ENCODE results near the gene TMEM178A.
"Not testable (repeated sequence)": the region's sequence is repeated elsewhere in the genome, so short reads cannot be mapped to it uniquely, and the experiment has no call there.

Gene TMEM178A

GRCh38 chr2:39715822-39716221 is 50.1 kb downstream of the TMEM178A start:
- DNase-seq (ENCODE audit: low read depth) = no peak

GRCh38 chr2:39717067-39717466 is 51.4 kb downstream of the TMEM178A start:
- no peak for DNase-seq (ENCODE audit: low read depth)

- no peak for DNase-seq (ENCODE audit: low read depth)
Observed at GRCh38 chr2:39718483-39718882, 52.8 kb downstream of the TMEM178A start.

- no peak for DNase-seq (ENCODE audit: low read depth)
Observed at GRCh38 chr2:39719317-39719716, 53.6 kb downstream of the TMEM178A start.

GRCh38 chr2:39720970-39721369 is 55.3 kb downstream of the TMEM178A start:
- no peak for DNase-seq (ENCODE audit: low read depth)

GRCh38 chr2:39723497-39723896 is 57.8 kb downstream of the TMEM178A start:
- DNase-seq (ENCODE audit: low read depth) = no peak

- no peak for DNase-seq (ENCODE audit: low read depth)
Observed at GRCh38 chr2:39723946-39724827, 58.5 kb downstream of the TMEM178A start.

GRCh38 chr2:39724828-39725144 is 59.1 kb downstream of the TMEM178A start:
- DNase-seq (ENCODE audit: low read depth) = no peak

GRCh38 chr2:39725401-39725800 is 59.7 kb downstream of the TMEM178A start:
- DNase-seq (ENCODE audit: low read depth) = no peak

GRCh38 chr2:39728085-39728484 is 62.4 kb downstream of the TMEM178A start:
- not testable (repeated sequence) for DNase-seq (ENCODE audit: low read depth)

- DNase-seq (ENCODE audit: low read depth) = no peak
Observed at GRCh38 chr2:39728941-39729351, 63.2 kb downstream of the TMEM178A start.

GRCh38 chr2:39730276-39730675 is 64.6 kb downstream of the TMEM178A start:
- no peak for DNase-seq (ENCODE audit: low read depth)

GRCh38 chr2:39730685-39731302 is 65.1 kb downstream of the TMEM178A start:
- DNase-seq (ENCODE audit: low read depth) = no peak

GRCh38 chr2:39731546-39731945 is 65.8 kb downstream of the TMEM178A start:
- DNase-seq (ENCODE audit: low read depth) = no peak

- no peak for DNase-seq (ENCODE audit: low read depth)
Observed at GRCh38 chr2:39732482-39732881, 66.8 kb downstream of the TMEM178A start.

GRCh38 chr2:39733070-39733674 is 67.5 kb downstream of the TMEM178A start:
- no peak for DNase-seq (ENCODE audit: low read depth)

GRCh38 chr2:39734445-39734844 is 68.7 kb downstream of the TMEM178A start:
- no peak for DNase-seq (ENCODE audit: low read depth)

GRCh38 chr2:39735648-39736047 is 69.9 kb downstream of the TMEM178A start:
- no peak for DNase-seq (ENCODE audit: low read depth)

- no peak for DNase-seq (ENCODE audit: low read depth)
Observed at GRCh38 chr2:39736640-39737039, 70.9 kb downstream of the TMEM178A start.

- no peak for DNase-seq (ENCODE audit: low read depth)
Observed at GRCh38 chr2:39737661-39738060, 71.9 kb downstream of the TMEM178A start.

GRCh38 chr2:39738936-39739335 is 73.2 kb downstream of the TMEM178A start:
- no peak for DNase-seq (ENCODE audit: low read depth)

- DNase-seq (ENCODE audit: low read depth) = no peak
Observed at GRCh38 chr2:39739386-39739785, 73.7 kb downstream of the TMEM178A start.

- no peak for DNase-seq (ENCODE audit: low read depth)
Observed at GRCh38 chr2:39741871-39742270, 76.2 kb downstream of the TMEM178A start.

Measured in stimulated activated CD8-positive, alpha-beta memory T cell treated with anti-CD3 and anti-CD28 coated beads, Interleukin-15, amount 100 ng/mL, for 1 hour (primary cell).